ENCODE results near the gene CRTC1. TPM values are rescaled to one million over a fixed set of nuclear protein-coding genes. Genes with fewer than 3 reads are reported as not detected.

CRTC1 gene
- total RNA-seq, 4 donors from 2014 or later = 12.3 to 15.9 (median 13.1) TPM

- no peaks in the 10 kb centered on the region for H3K9me3 ChIP-seq
- no peaks in the 10 kb centered on the region for H3K27me3 ChIP-seq
- TF ChIP-seq POLR2A (IDR thresholded peaks at IDR 0.05) (no peak), CTCF (IDR thresholded peaks at IDR 0.05) (no peak)
- peaks cover 4 to 14% of the 10 kb centered on the region in 2 donors for H3K4me1 ChIP-seq
- H3K36me3 ChIP-seq = peaks cover 22 to 29% of the 10 kb centered on the region in 2 donors
- peak in 1 of 2 donors; percentile 42 for DNase-seq
- no peak overlapping the region for H3K4me3 ChIP-seq (replicated peaks in 1 of 3)
- intact Hi-C loops (cut with DNase I) = no loop called here
- 52 to 53% methylated on average over 6 to 12 of the region's 12 CpGs for WGBS, 2 donors
- peak overlapping the region in 2 of 3 donors; percentile 7 to 36 for H3K27ac ChIP-seq
These were observed 17.2 kb upstream of the CRTC1 start for GRCh38 chr19:18666317-18666716.

- Histone ChIP-seq H3K4me3 (replicated peaks in 1 of 3) (no peak overlapping the region), H3K27ac (peak overlapping the region in 2 of 3 donors; percentile 7 to 36), H3K27me3 (no peaks in the 10 kb centered on the region), H3K4me1 (peaks cover 4 to 10% of the 10 kb centered on the region in 2 donors), H3K9me3 (no peaks in the 10 kb centered on the region), H3K36me3 (peaks cover 22 to 29% of the 10 kb centered on the region in 2 donors)
- no peak for DNase-seq
- WGBS, 2 donors = 62 to 74% methylated on average over 5 of the region's 5 CpGs
- intact Hi-C loops (cut with DNase I) = no loop called here
- no peak for TF ChIP-seq POLR2A (IDR thresholded peaks at IDR 0.05)
- TF ChIP-seq CTCF (IDR thresholded peaks at IDR 0.05) = no peak
These were observed 16.7 kb upstream of the CRTC1 start for GRCh38 chr19:18666784-18667183.

- peaks cover 4 to 17% of the 10 kb centered on the region in 2 donors for H3K4me1 ChIP-seq
- DNase-seq = no peak
- intact Hi-C loops (cut with DNase I) = no loop called here
- peaks cover 22 to 29% of the 10 kb centered on the region in 2 donors for H3K36me3 ChIP-seq
- no peaks in the 10 kb centered on the region for H3K9me3 ChIP-seq
- H3K27ac ChIP-seq = no peak overlapping the region
- WGBS, 2 donors = 94 to 96% methylated on average over 25 to 40 of the region's 55 CpGs
- H3K27me3 ChIP-seq = no peaks in the 10 kb centered on the region
- no peak overlapping the region for H3K4me3 ChIP-seq (replicated peaks in 1 of 3)
- TF ChIP-seq POLR2A (IDR thresholded peaks at IDR 0.05) (no peak), CTCF (IDR thresholded peaks at IDR 0.05) (no peak)
These were observed 15.8 kb upstream of the CRTC1 start for GRCh38 chr19:18667531-18668251.

- no peak overlapping the region for H3K27ac ChIP-seq
These were observed 15.2 kb upstream of the CRTC1 start for GRCh38 chr19:18668252-18668631.

More at GRCh38 chr19:18668252-18668631, 15.2 kb upstream of the CRTC1 start:
- no peak overlapping the region for H3K4me3 ChIP-seq (replicated peaks in 1 of 3)
- no peak for DNase-seq
- H3K4me1 ChIP-seq = peaks cover 4 to 18% of the 10 kb centered on the region in 2 donors
- WGBS, 2 donors = 88 to 98% methylated on average over 12 to 19 of the region's 38 CpGs
- TF ChIP-seq POLR2A (IDR thresholded peaks at IDR 0.05) = no peak
- TF ChIP-seq CTCF (IDR thresholded peaks at IDR 0.05) = no peak
- H3K36me3 ChIP-seq = peaks cover 22 to 29% of the 10 kb centered on the region in 2 donors
- no peaks in the 10 kb centered on the region for H3K9me3 ChIP-seq
- intact Hi-C loops (cut with DNase I) = no loop called here
- no peaks in the 10 kb centered on the region for H3K27me3 ChIP-seq
